RWPE1 (cell line): ENCODE results near the gene CENPI.

Source experiments
- CTCF ChIA-PET: fragments of 350-600 bp; sonication (Branson Sonifier 250); formaldehyde crosslinking; extraction: SDS; loops from one replicate; lab custom pipeline; 2021; lab: Yijun Ruan, JAX
- POLR2A ChIA-PET: fragments of 400-600 bp; formaldehyde crosslinking; extraction: SDS; loops from one replicate; lab custom pipeline; 2020; ENCODE audit warnings: antibody characterized with exemption; ENCODE audit not compliant: low non-redundant PET; lab: Yijun Ruan, JAX
- DNase-seq: peaks from one replicate; pipeline ENCODE4 v3.0.0; 2012; ENCODE audit warnings: low spot score
- H3K27ac ChIP-seq: fragments of 450-650 bp; 2 replicates; pipeline ENCODE4 v1.5.1; 2017
- TF ChIP-seq, protein P1 (sequence below): fragments of 450-650 bp; conservative IDR thresholded peaks from 2 replicates; pipeline ENCODE4 v1.5.1; 2017; ENCODE audit warnings: low read depth, mild to moderate bottlenecking

Gene CENPI

DNA sequence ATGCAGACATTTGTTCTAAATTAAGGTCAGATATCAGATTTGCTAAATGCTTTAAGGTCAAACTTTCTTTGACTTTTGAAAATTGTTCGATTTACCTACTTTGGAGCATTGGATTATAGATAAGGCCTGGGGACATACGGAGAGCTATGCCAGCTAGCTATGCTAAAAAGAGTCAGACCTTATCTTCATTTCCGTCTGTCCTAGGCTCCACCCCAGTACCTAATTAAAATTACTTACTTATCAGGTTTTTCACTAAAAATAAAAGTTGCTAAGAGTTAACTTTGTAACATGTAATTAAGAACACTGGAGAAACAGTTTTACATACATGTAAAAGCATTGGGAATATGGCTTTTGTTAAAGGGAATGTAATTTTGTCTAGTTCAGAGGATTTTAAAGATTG is 26.4 kb upstream of the CENPI start:
- TF ChIP-seq, protein P1, sequence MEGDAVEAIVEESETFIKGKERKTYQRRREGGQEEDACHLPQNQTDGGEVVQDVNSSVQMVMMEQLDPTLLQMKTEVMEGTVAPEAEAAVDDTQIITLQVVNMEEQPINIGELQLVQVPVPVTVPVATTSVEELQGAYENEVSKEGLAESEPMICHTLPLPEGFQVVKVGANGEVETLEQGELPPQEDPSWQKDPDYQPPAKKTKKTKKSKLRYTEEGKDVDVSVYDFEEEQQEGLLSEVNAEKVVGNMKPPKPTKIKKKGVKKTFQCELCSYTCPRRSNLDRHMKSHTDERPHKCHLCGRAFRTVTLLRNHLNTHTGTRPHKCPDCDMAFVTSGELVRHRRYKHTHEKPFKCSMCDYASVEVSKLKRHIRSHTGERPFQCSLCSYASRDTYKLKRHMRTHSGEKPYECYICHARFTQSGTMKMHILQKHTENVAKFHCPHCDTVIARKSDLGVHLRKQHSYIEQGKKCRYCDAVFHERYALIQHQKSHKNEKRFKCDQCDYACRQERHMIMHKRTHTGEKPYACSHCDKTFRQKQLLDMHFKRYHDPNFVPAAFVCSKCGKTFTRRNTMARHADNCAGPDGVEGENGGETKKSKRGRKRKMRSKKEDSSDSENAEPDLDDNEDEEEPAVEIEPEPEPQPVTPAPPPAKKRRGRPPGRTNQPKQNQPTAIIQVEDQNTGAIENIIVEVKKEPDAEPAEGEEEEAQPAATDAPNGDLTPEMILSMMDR, result no peak
- H3K27ac ChIP-seq, result no peak overlapping the region
- CTCF ChIA-PET, result no interaction called here
- POLR2A ChIA-PET, result no interaction called here
- DNase-seq, result no peak

DNA sequence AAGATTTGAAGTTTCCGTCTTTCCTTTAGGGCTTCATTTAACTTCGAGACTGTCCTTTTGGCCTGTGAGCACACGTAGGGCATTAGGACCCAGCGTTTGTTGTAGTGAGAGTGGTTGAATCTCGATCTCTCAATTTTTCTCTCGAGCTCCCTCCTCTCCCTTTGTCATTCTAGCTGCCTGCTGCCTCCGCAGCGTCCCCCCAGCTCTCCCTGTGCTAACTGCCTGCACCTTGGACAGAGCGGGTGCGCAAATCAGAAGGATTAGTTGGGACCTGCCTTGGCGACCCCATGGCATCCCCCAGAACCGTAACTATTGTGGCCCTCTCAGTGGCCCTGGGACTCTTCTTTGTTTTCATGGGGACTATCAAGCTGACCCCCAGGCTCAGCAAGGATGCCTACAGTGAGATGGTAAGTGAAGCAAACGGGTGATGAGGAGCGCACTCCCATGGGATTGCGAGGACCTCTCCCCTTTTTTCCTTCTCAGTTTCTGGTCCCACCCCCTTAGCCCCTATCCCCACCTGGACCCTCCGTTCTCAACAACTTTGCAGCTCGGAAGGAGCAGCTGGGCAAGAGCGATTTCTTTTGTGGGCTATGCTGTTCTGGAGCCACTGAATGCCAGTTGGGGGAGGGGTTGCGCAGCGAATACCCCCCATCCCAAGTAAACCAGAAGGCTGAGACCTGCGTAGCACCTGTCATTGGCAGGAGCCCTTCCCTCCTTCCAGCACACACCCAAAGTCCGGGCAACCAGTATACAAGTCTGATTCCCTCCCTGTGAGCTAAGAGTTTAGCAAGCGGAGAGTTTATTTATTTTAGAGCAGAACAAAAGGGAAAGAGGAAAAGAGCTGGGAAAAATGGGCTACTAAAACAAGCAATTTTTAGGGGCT is 19.0 kb upstream of the CENPI start, which contains the start of gene TMEM35A:
TSS of gene TMEM35A (plus strand) at position 164 of the 883 bp plus-strand sequence. CDS start at position 288, 124 bp downstream.
- POLR2A ChIA-PET, result no interaction called here
- no peak for DNase-seq

DNA sequence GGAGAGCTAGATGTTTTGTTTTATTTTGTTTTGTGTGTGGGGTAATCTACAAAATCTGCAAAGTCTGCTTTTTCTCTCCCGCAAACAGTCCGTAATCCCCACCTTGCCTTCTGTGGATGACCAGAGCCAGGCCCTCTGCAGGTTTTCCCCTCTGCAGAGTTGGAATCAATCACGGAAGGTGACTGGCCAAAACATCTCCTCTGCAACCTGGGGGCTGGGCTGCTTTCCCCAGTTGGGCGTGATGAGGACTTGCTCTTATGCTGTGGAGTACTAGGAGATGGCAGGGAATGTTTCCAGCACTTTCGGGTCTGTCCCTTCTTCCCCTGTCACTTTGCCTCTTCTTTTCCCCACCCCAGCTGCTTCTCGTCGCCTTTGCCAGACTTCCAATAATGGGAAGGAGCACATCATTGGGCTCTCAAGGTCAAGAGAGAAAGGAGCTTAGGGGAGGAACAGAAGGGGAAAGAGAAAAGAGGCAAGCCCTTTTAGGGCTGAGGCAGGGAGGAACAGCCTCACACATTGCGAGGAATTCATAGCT is 18.2 kb upstream of the CENPI start:
- no peak for DNase-seq
- ChIA-PET CTCF (no interaction called here), POLR2A (no interaction called here)
- no peak overlapping the region for H3K27ac ChIP-seq
- TF ChIP-seq, protein P1, result no peak

More for the DNA sequence above, 19.0 kb upstream of the CENPI start, which contains the start of gene TMEM35A:
- H3K27ac ChIP-seq, result no peak within 1 kb of the TSS
- CTCF ChIA-PET, result no interaction called here
- TF ChIP-seq, protein P1, result no peak

DNA sequence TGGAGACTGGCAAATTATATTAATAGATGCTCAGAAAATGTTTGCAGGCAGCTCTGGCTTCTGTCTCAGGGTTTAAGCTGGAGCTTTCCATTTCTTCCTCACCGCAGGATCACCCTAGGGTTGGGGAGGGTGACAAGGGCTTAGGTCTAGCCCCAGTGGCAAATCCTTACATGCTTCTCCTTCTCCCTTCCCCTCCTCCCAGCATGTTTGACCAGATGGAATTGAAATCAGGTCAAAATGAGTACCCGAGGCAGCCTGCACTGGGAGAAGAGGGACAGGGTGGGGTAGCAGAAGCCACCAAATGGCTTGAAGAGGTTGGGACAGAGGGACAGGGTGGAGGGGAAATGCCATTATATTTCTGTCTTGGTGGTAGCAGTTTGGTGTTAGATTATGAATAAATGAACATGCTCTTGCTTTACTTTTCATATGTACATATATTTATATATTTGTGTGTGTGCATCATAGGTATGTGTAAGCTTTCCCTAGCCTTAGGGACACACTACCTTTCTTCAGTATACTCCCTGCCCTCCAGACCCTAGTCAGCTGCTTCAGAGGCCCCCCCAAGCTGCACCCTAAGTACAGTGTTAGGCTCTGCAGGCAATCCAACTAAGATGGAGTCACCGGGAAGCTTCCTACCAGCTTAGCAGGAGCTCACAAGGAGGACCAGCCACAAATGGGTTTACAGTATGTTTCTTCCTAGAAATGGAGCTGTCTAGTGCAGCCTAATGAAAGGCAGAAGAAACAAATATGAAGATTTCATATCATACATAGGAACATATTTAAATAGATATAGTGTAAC is 17.5 kb upstream of the CENPI start:
- no peak overlapping the region for H3K27ac ChIP-seq
- no peak for DNase-seq
- CTCF ChIA-PET, result no interaction called here
- TF ChIP-seq, protein P1, result no peak
- POLR2A ChIA-PET, result no interaction called here

DNA sequence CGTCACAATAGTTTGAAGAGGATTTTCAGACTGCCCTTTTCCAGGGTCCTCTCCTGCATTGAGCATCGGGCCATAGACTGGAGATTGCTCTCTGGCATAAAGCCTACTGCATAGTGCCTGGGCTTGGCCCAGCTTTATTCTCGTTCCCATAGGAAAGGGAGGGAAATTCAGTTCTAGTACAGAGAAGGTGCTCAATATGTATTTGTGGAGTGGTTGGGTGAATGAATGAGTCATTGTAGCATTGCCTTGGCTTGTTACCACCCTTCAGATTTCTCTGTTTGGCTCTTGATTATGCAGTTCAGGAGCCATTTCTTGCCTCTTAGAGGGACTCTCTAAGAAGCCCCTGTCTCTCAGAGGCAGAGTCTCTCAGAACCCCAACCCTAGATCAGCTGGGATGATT is 16.8 kb upstream of the CENPI start:
- H3K27ac ChIP-seq, result no peak overlapping the region
- ChIA-PET CTCF (no interaction called here), POLR2A (no interaction called here)
- TF ChIP-seq, protein P1, result no peak
- DNase-seq, result no peak

DNA sequence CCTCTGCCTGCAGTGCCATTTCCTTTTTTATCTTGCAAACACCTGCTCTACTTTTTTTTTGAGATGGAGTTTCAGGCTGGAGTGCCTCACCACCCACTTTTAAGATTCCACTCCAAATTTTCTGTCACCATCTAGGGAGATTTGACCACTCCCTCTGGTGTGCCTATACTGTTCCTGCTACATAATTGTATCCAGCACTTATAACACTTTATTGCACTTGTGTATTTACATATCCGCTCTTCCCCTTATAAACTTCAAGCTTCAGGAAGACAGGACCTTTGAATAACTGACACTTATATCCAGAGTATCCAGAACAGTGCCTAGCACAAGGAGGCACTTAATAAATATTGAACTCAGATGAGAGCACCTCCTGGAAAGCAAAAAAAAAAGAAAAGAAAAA is 6.2 kb upstream of the CENPI start:
- CTCF ChIA-PET, result interaction anchor here (0.6 kb wide), 1 partner anchor 31 kb away, joined by 3 read pairs; no protein-coding TSS in a partner anchor
- TF ChIP-seq, protein P1, result no peak
- DNase-seq, result no peak
- H3K27ac ChIP-seq, result no peak overlapping the region
- POLR2A ChIA-PET, result no interaction called here
